GM12874 (cell line): Measurements from ENCODE around the gene JAM2.

Experiments used
- TF ChIP-seq, protein P1 (sequence below): IDR thresholded peaks from 2 replicates; pipeline ENCODE4 v1.5.1; 2011; ENCODE audit warnings: low read depth, mild to moderate bottlenecking, control low read depth, low read length, moderate library complexity; ENCODE audit not compliant: insufficient read depth

Gene JAM2

GRCh38 chr21:25619198-25619597 lies 19.9 kb upstream of the JAM2 start:
- TF ChIP-seq, protein P1, sequence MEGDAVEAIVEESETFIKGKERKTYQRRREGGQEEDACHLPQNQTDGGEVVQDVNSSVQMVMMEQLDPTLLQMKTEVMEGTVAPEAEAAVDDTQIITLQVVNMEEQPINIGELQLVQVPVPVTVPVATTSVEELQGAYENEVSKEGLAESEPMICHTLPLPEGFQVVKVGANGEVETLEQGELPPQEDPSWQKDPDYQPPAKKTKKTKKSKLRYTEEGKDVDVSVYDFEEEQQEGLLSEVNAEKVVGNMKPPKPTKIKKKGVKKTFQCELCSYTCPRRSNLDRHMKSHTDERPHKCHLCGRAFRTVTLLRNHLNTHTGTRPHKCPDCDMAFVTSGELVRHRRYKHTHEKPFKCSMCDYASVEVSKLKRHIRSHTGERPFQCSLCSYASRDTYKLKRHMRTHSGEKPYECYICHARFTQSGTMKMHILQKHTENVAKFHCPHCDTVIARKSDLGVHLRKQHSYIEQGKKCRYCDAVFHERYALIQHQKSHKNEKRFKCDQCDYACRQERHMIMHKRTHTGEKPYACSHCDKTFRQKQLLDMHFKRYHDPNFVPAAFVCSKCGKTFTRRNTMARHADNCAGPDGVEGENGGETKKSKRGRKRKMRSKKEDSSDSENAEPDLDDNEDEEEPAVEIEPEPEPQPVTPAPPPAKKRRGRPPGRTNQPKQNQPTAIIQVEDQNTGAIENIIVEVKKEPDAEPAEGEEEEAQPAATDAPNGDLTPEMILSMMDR = no peak

- TF ChIP-seq, protein P1 = no peak
These were observed 14.5 kb upstream of the JAM2 start for GRCh38 chr21:25624511-25624910.

- TF ChIP-seq, protein P1 = no peak
These were observed 14.0 kb upstream of the JAM2 start for GRCh38 chr21:25625036-25625435.

- TF ChIP-seq, protein P1 = no peak
These were observed 12.3 kb upstream of the JAM2 start for GRCh38 chr21:25626757-25627156.

DNA sequence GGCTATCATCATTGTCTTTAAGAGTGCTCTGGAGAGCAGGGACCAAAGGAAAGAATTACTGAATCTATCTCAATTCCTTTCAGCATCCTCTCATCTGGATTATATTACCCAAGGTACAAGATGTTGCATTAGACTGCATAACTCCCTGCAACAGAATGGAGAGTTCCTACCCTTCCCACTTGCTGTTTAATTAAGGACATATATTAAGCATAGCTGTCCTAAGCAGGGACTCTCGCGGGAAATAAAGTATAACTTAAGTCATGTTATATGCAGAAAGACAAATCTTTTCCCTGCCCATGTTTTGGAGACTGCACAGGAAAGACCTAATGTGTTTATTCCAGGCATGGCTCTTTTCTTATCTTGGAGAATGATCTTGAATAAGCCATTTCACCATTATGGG lies 6.8 kb upstream of the JAM2 start:
- TF ChIP-seq, protein P1 = no peak

GRCh38 chr21:25635310-25635709 lies 3.7 kb upstream of the JAM2 start:
- TF ChIP-seq, protein P1 = no peak

- TF ChIP-seq, protein P1 = no peak
These were observed 2.3 kb upstream of the JAM2 start for GRCh38 chr21:25636727-25637126.
